SK-N-MC (cell line): ENCODE measurements around the gene CAMTA1.

Experiments used
- FOXP2 ChIP-seq: optimal IDR thresholded peaks from 2 replicates; pipeline ENCODE3; 2011; ENCODE audit warnings: mild to moderate bottlenecking, moderate library complexity; ENCODE audit not compliant: insufficient read depth; ENCODE audit errors: extremely low read length, control extremely low read depth
- POLR2AphosphoS5 ChIP-seq: IDR thresholded peaks from 2 replicates; pipeline ENCODE4 v1.6.1; 2012; ENCODE audit warnings: mild to moderate bottlenecking, low read depth, low read length, borderline replicate concordance

DNA sequence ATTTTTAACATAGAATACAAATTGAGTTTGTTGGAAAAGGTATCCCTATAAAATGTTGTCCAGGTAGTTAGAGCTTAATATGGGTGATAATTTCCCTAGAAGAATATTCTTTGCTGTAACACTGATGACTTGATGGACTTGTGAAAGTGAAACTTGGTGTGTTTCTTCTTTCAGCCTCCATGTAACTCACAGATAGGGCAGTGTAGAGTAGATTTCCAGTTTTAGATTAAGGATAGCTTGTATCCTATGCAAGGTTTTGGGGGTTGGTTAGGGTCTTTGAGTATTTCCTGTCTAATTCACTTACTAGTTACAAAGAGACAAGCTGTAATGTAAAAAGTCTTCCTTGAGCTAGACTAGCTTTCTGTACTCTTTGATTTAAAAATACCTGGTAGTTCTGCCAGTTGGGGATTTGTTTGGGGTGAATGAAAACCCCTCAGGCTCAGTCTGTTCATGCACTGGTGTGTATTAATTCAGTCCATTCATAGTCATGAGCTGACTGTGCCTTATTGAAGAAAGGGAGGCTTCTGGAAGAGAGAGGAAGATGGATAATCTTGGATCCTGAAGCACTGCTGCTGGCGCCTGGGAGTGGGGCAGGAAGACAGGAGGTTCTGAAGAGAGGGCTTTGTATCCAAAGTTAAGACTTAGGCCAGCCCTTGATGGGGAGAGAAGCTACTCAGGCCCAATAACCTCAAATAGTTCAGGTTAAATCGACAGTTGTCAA lies 83.6 kb downstream of the CAMTA1 start:
- no peak for TF ChIP-seq FOXP2
- TF ChIP-seq POLR2AphosphoS5, result no peak
